Measurements from ENCODE around the gene BORCS5. TPM values are rescaled to one million over a fixed set of nuclear protein-coding genes. Genes with fewer than 3 reads are reported as not detected.

Gene BORCS5
- polyA plus RNA-seq, 4 donors: 2.2 to 7.5 (median 5.5) TPM

- H3K27me3 ChIP-seq (ENCODE audit: control insufficient read depth in 3 of 3, insufficient read depth in 3 of 3, low read length in 3 of 3): no peaks in the 10 kb centered on the region
- peaks cover 0 to 7% (median 0%) of the 10 kb centered on the region in 3 donors for H3K36me3 ChIP-seq (ENCODE audit: control insufficient read depth in 3 of 3, insufficient read depth in 2 of 3, low read depth in 1 of 3, low read length in 3 of 3)
- no peaks in the 10 kb centered on the region for H3K9me3 ChIP-seq (ENCODE audit: control insufficient read depth in 2 of 2, insufficient read depth in 1 of 2, low read depth in 1 of 2, low read length in 1 of 2)
- no peak for DNase-seq
- H3K27ac ChIP-seq (ENCODE audit: low read depth in 1 of 3, low read length in 2 of 3): peak overlapping the region in 2 of 3 donors; percentile 98 to 99
- H3K4me1 ChIP-seq (ENCODE audit: control insufficient read depth in 3 of 3, insufficient read depth in 2 of 3, low read depth in 1 of 3, low read length in 2 of 3): peaks cover 0 to 27% (median 4%) of the 10 kb centered on the region in 3 donors
- H3K4me3 ChIP-seq (ENCODE audit: low read depth in 1 of 3, low read length in 3 of 3): peak overlapping the region in 2 of 3 donors; percentile 74 to 84
- WGBS, 3 donors: 52 to 64% (median 58%) methylated on average over 4 of the region's 4 CpGs
- no peak for FAIRE-seq
Observed at GRCh38 chr12:12358528-12358927, 1.6 kb downstream of the BORCS5 start.

- no peaks in the 10 kb centered on the region for H3K9me3 ChIP-seq (ENCODE audit: control insufficient read depth in 2 of 2, insufficient read depth in 1 of 2, low read depth in 1 of 2, low read length in 1 of 2)
- H3K4me3 ChIP-seq (ENCODE audit: low read depth in 1 of 3, low read length in 3 of 3): no peak overlapping the region
- H3K36me3 ChIP-seq (ENCODE audit: control insufficient read depth in 3 of 3, insufficient read depth in 2 of 3, low read depth in 1 of 3, low read length in 3 of 3): peaks cover 0 to 16% (median 0%) of the 10 kb centered on the region in 3 donors
- no peak for DNase-seq
- no peaks in the 10 kb centered on the region for H3K4me1 ChIP-seq (ENCODE audit: control insufficient read depth in 3 of 3, insufficient read depth in 2 of 3, low read depth in 1 of 3, low read length in 2 of 3)
- no peak for FAIRE-seq
- 92 to 98% (median 95%) methylated on average over 4 of the region's 4 CpGs for WGBS, 3 donors
- no peaks in the 10 kb centered on the region for H3K27me3 ChIP-seq (ENCODE audit: control insufficient read depth in 3 of 3, insufficient read depth in 3 of 3, low read length in 3 of 3)
- no peak overlapping the region for H3K27ac ChIP-seq (ENCODE audit: low read depth in 1 of 3, low read length in 2 of 3)
Observed at GRCh38 chr12:12364787-12365445, 8.0 kb downstream of the BORCS5 start.

- DNase-seq: no peak
- 85 to 92% (median 90%) methylated on average over 5 of the region's 5 CpGs for WGBS, 3 donors
- no peaks in the 10 kb centered on the region for H3K4me1 ChIP-seq (ENCODE audit: control insufficient read depth in 3 of 3, insufficient read depth in 2 of 3, low read depth in 1 of 3, low read length in 2 of 3)
- H3K36me3 ChIP-seq (ENCODE audit: control insufficient read depth in 3 of 3, insufficient read depth in 2 of 3, low read depth in 1 of 3, low read length in 3 of 3): peaks cover 0 to 16% (median 0%) of the 10 kb centered on the region in 3 donors
- no peak overlapping the region for H3K4me3 ChIP-seq (ENCODE audit: low read depth in 1 of 3, low read length in 3 of 3)
- H3K9me3 ChIP-seq (ENCODE audit: control insufficient read depth in 2 of 2, insufficient read depth in 1 of 2, low read depth in 1 of 2, low read length in 1 of 2): no peaks in the 10 kb centered on the region
- no peaks in the 10 kb centered on the region for H3K27me3 ChIP-seq (ENCODE audit: control insufficient read depth in 3 of 3, insufficient read depth in 3 of 3, low read length in 3 of 3)
- FAIRE-seq: no peak
- H3K27ac ChIP-seq (ENCODE audit: low read depth in 1 of 3, low read length in 2 of 3): no peak overlapping the region
Observed at GRCh38 chr12:12365446-12365802, 8.5 kb downstream of the BORCS5 start.

GRCh38 chr12:12365931-12366431, 9.1 kb downstream of the BORCS5 start:
- Histone ChIP-seq H3K27ac (ENCODE audit: low read depth in 1 of 3, low read length in 2 of 3) (peak overlapping the region in 1 of 3 donors; percentile 44), H3K36me3 (ENCODE audit: control insufficient read depth in 3 of 3, insufficient read depth in 2 of 3, low read depth in 1 of 3, low read length in 3 of 3) (peaks cover 0 to 16% (median 0%) of the 10 kb centered on the region in 3 donors), H3K4me1 (ENCODE audit: control insufficient read depth in 3 of 3, insufficient read depth in 2 of 3, low read depth in 1 of 3, low read length in 2 of 3) (no peaks in the 10 kb centered on the region), H3K27me3 (ENCODE audit: control insufficient read depth in 3 of 3, insufficient read depth in 3 of 3, low read length in 3 of 3) (no peaks in the 10 kb centered on the region), H3K9me3 (ENCODE audit: control insufficient read depth in 2 of 2, insufficient read depth in 1 of 2, low read depth in 1 of 2, low read length in 1 of 2) (no peaks in the 10 kb centered on the region), H3K4me3 (ENCODE audit: low read depth in 1 of 3, low read length in 3 of 3) (no peak overlapping the region)
- WGBS, 3 donors: 52 to 60% (median 58%) methylated on average over 4 of the region's 4 CpGs
- DNase-seq (no peak), FAIRE-seq (no peak)

GRCh38 chr12:12366701-12367481, 10.0 kb downstream of the BORCS5 start:
- H3K27ac ChIP-seq (ENCODE audit: low read depth in 1 of 3, low read length in 2 of 3): no peak overlapping the region
- H3K27me3 ChIP-seq (ENCODE audit: control insufficient read depth in 3 of 3, insufficient read depth in 3 of 3, low read length in 3 of 3): no peaks in the 10 kb centered on the region
- H3K36me3 ChIP-seq (ENCODE audit: control insufficient read depth in 3 of 3, insufficient read depth in 2 of 3, low read depth in 1 of 3, low read length in 3 of 3): peaks cover 0 to 19% (median 0%) of the 10 kb centered on the region in 3 donors
- no peaks in the 10 kb centered on the region for H3K4me1 ChIP-seq (ENCODE audit: control insufficient read depth in 3 of 3, insufficient read depth in 2 of 3, low read depth in 1 of 3, low read length in 2 of 3)
- WGBS, 3 donors: 89 to 96% (median 92%) methylated on average over 4 of the region's 4 CpGs
- FAIRE-seq: no peak
- H3K4me3 ChIP-seq (ENCODE audit: low read depth in 1 of 3, low read length in 3 of 3): no peak overlapping the region
- no peak for DNase-seq
- no peaks in the 10 kb centered on the region for H3K9me3 ChIP-seq (ENCODE audit: control insufficient read depth in 2 of 2, insufficient read depth in 1 of 2, low read depth in 1 of 2, low read length in 1 of 2)

- Histone ChIP-seq H3K27ac (ENCODE audit: low read depth in 1 of 3, low read length in 2 of 3) (no peak overlapping the region), H3K9me3 (ENCODE audit: control insufficient read depth in 2 of 2, insufficient read depth in 1 of 2, low read depth in 1 of 2, low read length in 1 of 2) (no peaks in the 10 kb centered on the region), H3K27me3 (ENCODE audit: control insufficient read depth in 3 of 3, insufficient read depth in 3 of 3, low read length in 3 of 3) (no peaks in the 10 kb centered on the region), H3K4me3 (ENCODE audit: low read depth in 1 of 3, low read length in 3 of 3) (no peak overlapping the region), H3K36me3 (ENCODE audit: control insufficient read depth in 3 of 3, insufficient read depth in 2 of 3, low read depth in 1 of 3, low read length in 3 of 3) (peaks cover 0 to 21% (median 1%) of the 10 kb centered on the region in 3 donors), H3K4me1 (ENCODE audit: control insufficient read depth in 3 of 3, insufficient read depth in 2 of 3, low read depth in 1 of 3, low read length in 2 of 3) (no peaks in the 10 kb centered on the region)
- 89 to 98% (median 93%) methylated on average over 4 of the region's 4 CpGs for WGBS, 3 donors
- FAIRE-seq: no peak
- DNase-seq: no peak
Observed at GRCh38 chr12:12367482-12367998, 10.7 kb downstream of the BORCS5 start.

- H3K4me3 ChIP-seq (ENCODE audit: low read depth in 1 of 3, low read length in 3 of 3): no peak overlapping the region
- peak in 1 of 2 donors; percentile 59 for DNase-seq
- WGBS, 3 donors: 52 to 69% (median 62%) methylated on average over 4 of the region's 4 CpGs
- no peak for FAIRE-seq
- H3K27me3 ChIP-seq (ENCODE audit: control insufficient read depth in 3 of 3, insufficient read depth in 3 of 3, low read length in 3 of 3): no peaks in the 10 kb centered on the region
- peak overlapping the region in 1 of 3 donors; percentile 52 for H3K27ac ChIP-seq (ENCODE audit: low read depth in 1 of 3, low read length in 2 of 3)
- H3K9me3 ChIP-seq (ENCODE audit: control insufficient read depth in 2 of 2, insufficient read depth in 1 of 2, low read depth in 1 of 2, low read length in 1 of 2): peaks cover 0 to 5% of the 10 kb centered on the region in 2 donors
- H3K4me1 ChIP-seq (ENCODE audit: control insufficient read depth in 3 of 3, insufficient read depth in 2 of 3, low read depth in 1 of 3, low read length in 2 of 3): peaks cover 2 to 9% (median 4%) of the 10 kb centered on the region in 3 donors
- H3K36me3 ChIP-seq (ENCODE audit: control insufficient read depth in 3 of 3, insufficient read depth in 2 of 3, low read depth in 1 of 3, low read length in 3 of 3): peaks cover 2 to 14% (median 3%) of the 10 kb centered on the region in 3 donors
Observed at GRCh38 chr12:12372946-12373722, 16.3 kb downstream of the BORCS5 start.

Measured in small intestine (tissue), 7 donors.